ENCODE data around the gene CD8B. TPM values are rescaled to one million over a fixed set of nuclear protein-coding genes. Genes with fewer than 3 reads are reported as not detected.

CD8B gene
- total RNA-seq, 1 experiment from 2014 or later = not detected

- Histone ChIP-seq H2AFZ (ENCODE audit: low read length) (no peak overlapping the region), H4K20me1 (ENCODE audit: low read length) (no peaks in the 10 kb centered on the region), H3K36me3 (ENCODE audit: low read depth, low read length) (no peaks in the 10 kb centered on the region), H3K27me3 (ENCODE audit: low read length) (no peaks in the 10 kb centered on the region; the same call in 1 of the 2 replicates), H3F3A (ENCODE audit: low read length, unreplicated experiment) (no peaks in the 10 kb centered on the region), H3K27ac (ENCODE audit: low read length) (no peak overlapping the region), H3K4me1 (ENCODE audit: insufficient read depth, low read length) (peaks cover 2% of the 10 kb centered on the region; the same call in 1 of the 2 replicates), H3K9me2 (replicated peaks; ENCODE audit: low read length) (no peaks in the 10 kb centered on the region), H3K9ac (ENCODE audit: low read length) (no peak overlapping the region), H3K79me2 (ENCODE audit: low read length) (no peaks in the 10 kb centered on the region), H3K4me3 (ENCODE audit: low read length) (no peak overlapping the region), H3K4me2 (ENCODE audit: low read length) (no peak overlapping the region), H3K9me3 (ENCODE audit: low read length) (no peaks in the 10 kb centered on the region)
- no TSS peak for BruUV-seq (replicated peaks)
- intact Hi-C loops (cut with micrococcal nuclease) = no loop called here
- TF ChIP-seq EZH2 (IDR thresholded peaks at IDR 0.05; ENCODE audit: low read length, unreplicated experiment) (no peak), CTCF (conservative IDR thresholded peaks at IDR 0.05; ENCODE audit: low read depth, low read length) (no peak), EZH2phosphoT487 (IDR thresholded peaks at IDR 0.05; ENCODE audit: borderline replicate concordance, low read length) (no peak)
- DNase-seq = no peak
- CTCF ChIA-PET = interaction anchor here (0.7 kb wide), 1 partner anchor 23 kb away, joined by 3 read pairs; no protein-coding TSS in a partner anchor
- POLR2A ChIA-PET (ENCODE audit: unreplicated experiment) = no interaction called here
- no peak for ATAC-seq
Observed at GRCh38 chr2:86832334-86833096, 29.2 kb downstream of the CD8B start.

GRCh38 chr2:86831537-86831936 lies 30.1 kb downstream of the CD8B start:
- ATAC-seq = no peak

More at GRCh38 chr2:86831537-86831936, 30.1 kb downstream of the CD8B start:
- Histone ChIP-seq H2AFZ (ENCODE audit: low read length) (peak overlapping the region; percentile 15; the same call in 1 of the 2 replicates), H3K27ac (ENCODE audit: low read length) (no peak overlapping the region), H3K4me3 (ENCODE audit: low read length) (no peak overlapping the region), H3K36me3 (ENCODE audit: low read depth, low read length) (no peaks in the 10 kb centered on the region), H3K4me2 (ENCODE audit: low read length) (peak overlapping the region; percentile 17; the same call in 1 of the 2 replicates), H3K9me3 (ENCODE audit: low read length) (no peaks in the 10 kb centered on the region), H3K4me1 (ENCODE audit: insufficient read depth, low read length) (no peaks in the 10 kb centered on the region), H3K27me3 (ENCODE audit: low read length) (no peaks in the 10 kb centered on the region; the same call in 1 of the 2 replicates), H4K20me1 (ENCODE audit: low read length) (no peaks in the 10 kb centered on the region), H3F3A (ENCODE audit: low read length, unreplicated experiment) (no peaks in the 10 kb centered on the region), H3K79me2 (ENCODE audit: low read length) (no peaks in the 10 kb centered on the region), H3K9me2 (replicated peaks; ENCODE audit: low read length) (no peaks in the 10 kb centered on the region), H3K9ac (ENCODE audit: low read length) (no peak overlapping the region)
- DNase-seq = no peak
- ChIA-PET POLR2A (ENCODE audit: unreplicated experiment) (no interaction called here), CTCF (interaction anchor here (0.7 kb wide), 1 partner anchor 22 kb away, joined by 3 read pairs; no protein-coding TSS in a partner anchor)
- no TSS peak for BruUV-seq (replicated peaks)
- intact Hi-C loops (cut with micrococcal nuclease) = no loop called here
- TF ChIP-seq EZH2 (IDR thresholded peaks at IDR 0.05; ENCODE audit: low read length, unreplicated experiment) (no peak), CTCF (conservative IDR thresholded peaks at IDR 0.05; ENCODE audit: low read depth, low read length) (no peak)
